GM19452 (cell line): ENCODE results near the gene ITGAL.
"Not testable (repeated sequence)": the region's sequence is repeated elsewhere in the genome, so short reads cannot be mapped to it uniquely, and the experiment has no call there.

Experiments used
- ATAC-seq: cut with Tn5 transposase; IDR thresholded peaks from one replicate; pipeline ENCODE4 v1.9.1; 2021; ENCODE audit not compliant: unreplicated experiment

Gene ITGAL

GRCh38 chr16:30491744-30492308 is 19.3 kb downstream of the ITGAL start:
- no peak for ATAC-seq

- no peak for ATAC-seq
These were observed 21.5 kb downstream of the ITGAL start for GRCh38 chr16:30493941-30494488.

- no peak for ATAC-seq
These were observed 22.2 kb downstream of the ITGAL start for GRCh38 chr16:30494709-30495108.

- no peak for ATAC-seq
These were observed 26.7 kb downstream of the ITGAL start for GRCh38 chr16:30499284-30499683.

GRCh38 chr16:30503403-30504296 is 31.1 kb downstream of the ITGAL start:
- ATAC-seq = no peak

- no peak for ATAC-seq
These were observed 36.7 kb downstream of the ITGAL start for GRCh38 chr16:30509081-30509765.

- no peak for ATAC-seq
These were observed 37.9 kb downstream of the ITGAL start for GRCh38 chr16:30510376-30510938.

- ATAC-seq = no peak
These were observed 39.0 kb downstream of the ITGAL start for GRCh38 chr16:30511509-30511908.

GRCh38 chr16:30515275-30515674 is 42.7 kb downstream of the ITGAL start:
- no peak for ATAC-seq

GRCh38 chr16:30518552-30518951 is 46.0 kb downstream of the ITGAL start:
- no peak for ATAC-seq

- no peak for ATAC-seq
These were observed 46.8 kb downstream of the ITGAL start for GRCh38 chr16:30519120-30520049.

- no peak for ATAC-seq
These were observed 48.9 kb downstream of the ITGAL start for GRCh38 chr16:30521476-30521872.

- ATAC-seq = no peak
These were observed 49.5 kb downstream of the ITGAL start for GRCh38 chr16:30521873-30522641.

GRCh38 chr16:30522702-30523463 is 50.3 kb downstream of the ITGAL start:
- ATAC-seq = not testable (repeated sequence)

- no peak for ATAC-seq
These were observed 51.4 kb downstream of the ITGAL start for GRCh38 chr16:30523768-30524574.

- ATAC-seq = no peak
These were observed 52.3 kb downstream of the ITGAL start for GRCh38 chr16:30524575-30525568.

- no peak for ATAC-seq
These were observed 53.2 kb downstream of the ITGAL start for GRCh38 chr16:30525844-30526136.
